ENCODE results near the gene BTG3. TPM values are rescaled to one million over a fixed set of nuclear protein-coding genes. Genes with fewer than 3 reads are reported as not detected.

The BTG3 gene
- total and polyA plus RNA-seq, 9 of the 15 experiments (the other 6 are each of a cell fraction or from before 2014, with no cell fraction given), result 11.7 to 43.0 (median 29.7) TPM

- peaks cover 44% of the 10 kb centered on the region for H3K36me3 ChIP-seq (ENCODE audit: control insufficient read depth, insufficient read depth, low read length)
- ChIA-PET POLR2A (interaction anchor here (0.9 to 3.6 kb wide), 6 partner anchors 10 to 20 kb away, joined by 3 to 31 read pairs (median 7); no protein-coding TSS in a partner anchor), CTCF (ENCODE audit: low intra/inter-chr PET ratio) (no interaction called here)
- peak overlapping the region; percentile 81 for H2AFZ ChIP-seq (ENCODE audit: low read depth, low read length)
- peak; percentile 43 to 93 (median 63) for DNase-seq (ENCODE audit: extremely low read depth in 1 of 4, low spot score in 3 of 4)
- peak overlapping the region; percentile 97 to 99 for H3K9ac ChIP-seq (ENCODE audit: insufficient read depth in 1 of 2, low read depth in 2 of 2, low read length in 2 of 2)
- no peaks in the 10 kb centered on the region for H3K9me3 ChIP-seq (replicated peaks; ENCODE audit: control insufficient read depth, insufficient read depth, low read depth, low read length)
- no peaks in the 10 kb centered on the region for H3K27me3 ChIP-seq (ENCODE audit: control insufficient read depth in 2 of 2, insufficient read depth in 2 of 2, low read length in 2 of 2)
- intact Hi-C loops (cut with micrococcal nuclease), result no loop called here
- in situ Hi-C loops (cut with MboI), result no loop called here
- peaks cover 61% of the 10 kb centered on the region for H3K79me2 ChIP-seq (ENCODE audit: control insufficient read depth, insufficient read depth, low read length)
- peak overlapping the region; percentile 97 for H3K27ac ChIP-seq (ENCODE audit: extremely low read depth, low read depth, low read length)
- peak overlapping the region; percentile 95 for H3K4me2 ChIP-seq (ENCODE audit: insufficient read depth, low read length)
- WGBS (ENCODE audit: insufficient coverage, low coverage, missing lambda C conversion rate), result under 1% methylated on average over 26 of the region's 26 CpGs
- ATAC-seq, result peak; percentile 81
- FAIRE-seq, result peak; percentile 91
- H3K9me1 ChIP-seq (ENCODE audit: control insufficient read depth, insufficient read depth, low read length), result no peaks in the 10 kb centered on the region
- H3K4me1 ChIP-seq (replicated peaks in 1 of 2; ENCODE audit: control insufficient read depth in 2 of 2, insufficient read depth in 2 of 2, low read length in 2 of 2), result peaks cover 2 to 15% of the 10 kb centered on the region in 2 experiments; a peak in 4 of 5 replicates
- no peaks in the 10 kb centered on the region for H4K20me1 ChIP-seq (replicated peaks; ENCODE audit: control insufficient read depth, insufficient read depth, low read length)
- BruUV-seq (replicated peaks), result TSS peak; percentile 34
- peak overlapping the region; percentile 93 for H3K4me3 ChIP-seq
- peak; percentile 73 for TF ChIP-seq POLR2AphosphoS5 (IDR thresholded peaks at IDR 0.05; ENCODE audit: control insufficient read depth, insufficient read depth, low read depth, low read length)
- TF ChIP-seq ZNF644 (tag; IDR thresholded peaks at IDR 0.05; ENCODE audit: low read depth), result peak; percentile 56; the same call in 1 of the 2 replicates
- no peak for TF ChIP-seq ZNF778 (CRISPR knock-in tag; IDR thresholded peaks at IDR 0.05)
- no peak for TF ChIP-seq SOX6 (IDR thresholded peaks at IDR 0.05)
- TF ChIP-seq ZBTB12 (CRISPR knock-in tag; IDR thresholded peaks at IDR 0.05), result peak; percentile 72
- peak; percentile 37; the same call in 1 of the 2 replicates for TF ChIP-seq PHF8 (IDR thresholded peaks at IDR 0.05; ENCODE audit: borderline replicate concordance, low read length)
- no peak for TF ChIP-seq CGGBP1 (CRISPR knock-in tag; IDR thresholded peaks at IDR 0.05)
- TF ChIP-seq CHD4 (IDR thresholded peaks at IDR 0.05; ENCODE audit: insufficient read depth, insufficient replicate concordance, low read depth, low read length, poor library complexity, severe bottlenecking), result no peak
- TF ChIP-seq EHMT2 (IDR thresholded peaks at IDR 0.05), result peak; percentile 48; the same call in 1 of the 2 replicates
- TF ChIP-seq HNRNPLL (IDR thresholded peaks at IDR 0.05; ENCODE audit: low read depth, low read length, poor library complexity, severe bottlenecking), result no peak
- TF ChIP-seq MTA3 (IDR thresholded peaks at IDR 0.05; ENCODE audit: borderline replicate concordance), result no peak
- peak; percentile 67 for TF ChIP-seq BRD9 (IDR thresholded peaks at IDR 0.05; ENCODE audit: low read depth, partially characterized antibody)
- no peak for TF ChIP-seq POLR2AphosphoS2 (IDR thresholded peaks at IDR 0.05; ENCODE audit: low read length)
These were observed 1.2 kb downstream of the BTG3 start for GRCh38 chr21:17611414-17612022.

Measured in K562 (cell line).